KG1 (cell line): ENCODE data around the gene CHTOP.

Experiments
- DNase-seq: peaks from one replicate; lab custom pipeline; 2025; lab: John Stamatoyannopoulos, UW

Gene CHTOP

GRCh38 chr1:153612755-153613331 is 21.0 kb upstream of the CHTOP start, which contains the start of gene S100A16:
Gene S100A16, minus strand, starts transcription at chr1:153613137. Its CDS starts 4,986 bp downstream, at chr1:153608151.
- no peak for DNase-seq

DNA sequence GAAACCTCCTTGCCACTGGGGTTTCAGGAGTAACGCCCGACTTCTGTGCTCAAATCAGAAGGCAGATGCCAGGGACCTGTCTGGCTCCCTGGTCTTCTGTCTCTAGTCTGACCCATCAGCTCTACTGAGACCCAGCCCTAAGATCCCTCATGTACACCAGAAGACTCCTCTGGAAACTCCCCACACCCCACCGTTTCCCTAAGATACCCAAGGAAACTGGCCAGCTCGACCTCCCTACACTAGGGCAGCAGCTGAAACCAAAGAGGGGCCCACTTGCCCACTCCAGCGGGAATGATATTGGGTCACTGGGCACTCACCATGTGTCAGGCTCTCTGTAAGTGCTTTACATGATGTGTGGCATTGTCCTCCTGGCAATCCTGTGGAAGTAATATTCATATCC is 20.5 kb upstream of the CHTOP start:
- no peak for DNase-seq

DNA sequence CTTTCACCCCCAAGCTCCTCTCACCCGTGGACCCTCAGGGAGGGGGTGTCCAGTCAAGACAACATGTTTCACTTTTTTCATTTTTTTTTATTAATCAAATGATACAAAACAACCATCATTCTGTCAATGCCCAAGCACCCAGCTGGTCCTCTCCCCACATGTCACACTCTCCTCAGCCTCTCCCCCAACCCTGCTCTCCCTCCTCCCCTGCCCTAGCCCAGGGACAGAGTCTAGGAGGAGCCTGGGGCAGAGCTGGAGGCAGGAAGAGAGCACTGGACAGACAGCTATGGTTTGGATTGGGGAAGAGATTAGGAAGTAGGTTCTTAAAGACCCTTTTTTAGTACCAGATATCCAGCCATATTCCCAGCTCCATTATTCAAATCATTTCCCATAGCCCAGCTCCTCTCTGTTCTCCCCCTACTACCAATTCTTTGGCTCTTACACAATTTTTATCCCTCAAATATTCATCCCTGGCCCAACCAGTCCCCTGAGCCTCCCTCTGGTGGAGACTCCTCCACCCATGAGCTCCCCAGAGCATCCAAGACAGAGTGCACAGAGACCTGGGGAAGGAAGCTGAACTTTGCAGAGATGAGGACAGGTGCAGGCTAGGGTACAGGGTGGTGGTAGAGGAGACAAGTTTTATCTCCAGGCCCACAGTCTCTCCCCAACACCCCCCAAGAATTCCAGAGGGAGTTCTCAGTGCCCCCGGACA is 19.5 kb upstream of the CHTOP start:
- no peak for DNase-seq

DNA sequence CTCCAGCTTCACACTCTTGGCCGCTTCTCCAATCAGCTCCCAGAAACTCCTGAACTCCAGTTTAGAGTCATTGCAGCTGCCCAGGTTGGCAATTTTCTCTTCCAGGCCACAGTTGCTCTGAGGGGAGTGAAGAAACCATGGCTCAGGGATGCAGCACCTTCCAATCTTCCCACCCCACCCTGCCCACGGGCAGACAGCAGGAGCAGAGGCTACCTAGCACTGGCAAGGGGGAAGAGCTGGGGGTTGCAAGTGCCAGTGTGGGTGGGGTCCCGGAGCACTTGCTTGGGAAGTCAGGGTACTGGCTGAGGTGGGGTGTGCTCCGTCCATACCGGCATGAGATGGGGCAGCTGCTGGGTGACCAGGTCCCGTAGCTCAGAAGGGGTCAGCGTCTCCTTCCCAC is 19.0 kb upstream of the CHTOP start:
- no peak for DNase-seq

DNA sequence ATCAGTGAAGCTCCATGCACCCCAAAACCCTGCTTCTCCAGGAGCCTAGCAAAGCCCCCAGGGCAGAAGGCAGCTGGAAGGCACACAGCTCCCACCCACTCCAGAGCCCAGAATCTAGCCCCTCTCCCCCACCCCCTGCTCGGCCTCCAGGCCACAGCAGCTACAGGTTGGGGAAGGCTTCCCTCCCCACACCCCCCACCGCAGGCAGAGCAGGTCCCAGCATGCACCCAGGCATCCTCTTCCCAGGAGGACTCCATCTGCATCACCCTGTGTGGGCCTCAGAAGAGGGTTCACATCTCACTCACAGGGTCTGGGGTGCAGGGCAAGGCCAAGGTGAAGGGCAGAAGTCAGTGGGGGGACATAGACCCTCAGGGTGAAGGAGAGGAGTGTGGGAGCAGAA is 18.5 kb upstream of the CHTOP start:
- DNase-seq: no peak

GRCh38 chr1:153616144-153616916 is 17.5 kb upstream of the CHTOP start, which contains the start of gene S100A14:
Gene S100A14, minus strand, starts transcription at chr1:153616325. Its CDS starts 467 bp downstream, at chr1:153615858.
- no peak for DNase-seq

GRCh38 chr1:153616917-153617311 is 17.0 kb upstream of the CHTOP start:
- DNase-seq: no peak

DNA sequence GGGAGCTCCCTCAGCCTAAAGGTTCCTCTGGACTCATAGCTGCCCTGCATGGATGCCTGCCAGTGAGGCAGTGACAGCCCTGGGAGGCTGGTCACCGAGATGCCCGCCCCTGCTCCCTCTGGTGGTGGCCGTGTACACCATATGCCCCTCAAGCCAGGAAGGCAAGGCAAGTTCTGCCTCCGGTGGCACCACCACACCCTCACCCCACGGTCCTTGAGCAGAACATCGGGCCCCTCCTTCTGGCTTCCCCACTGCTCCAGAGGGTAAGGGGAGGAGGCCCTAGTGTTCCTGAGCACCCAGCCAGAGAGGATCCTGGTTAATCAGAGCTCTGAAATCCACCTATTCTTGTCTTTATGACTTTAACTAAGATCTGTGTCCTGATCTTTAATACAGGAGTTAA is 16.2 kb upstream of the CHTOP start:
- DNase-seq: peak; percentile 39

GRCh38 chr1:153619171-153619570 is 14.7 kb upstream of the CHTOP start:
- DNase-seq: no peak

GRCh38 chr1:153623101-153623500 is 10.8 kb upstream of the CHTOP start:
- DNase-seq: no peak

GRCh38 chr1:153624965-153625611 is 8.8 kb upstream of the CHTOP start:
- no peak for DNase-seq

GRCh38 chr1:153626477-153626903 is 7.4 kb upstream of the CHTOP start:
- no peak for DNase-seq

DNA sequence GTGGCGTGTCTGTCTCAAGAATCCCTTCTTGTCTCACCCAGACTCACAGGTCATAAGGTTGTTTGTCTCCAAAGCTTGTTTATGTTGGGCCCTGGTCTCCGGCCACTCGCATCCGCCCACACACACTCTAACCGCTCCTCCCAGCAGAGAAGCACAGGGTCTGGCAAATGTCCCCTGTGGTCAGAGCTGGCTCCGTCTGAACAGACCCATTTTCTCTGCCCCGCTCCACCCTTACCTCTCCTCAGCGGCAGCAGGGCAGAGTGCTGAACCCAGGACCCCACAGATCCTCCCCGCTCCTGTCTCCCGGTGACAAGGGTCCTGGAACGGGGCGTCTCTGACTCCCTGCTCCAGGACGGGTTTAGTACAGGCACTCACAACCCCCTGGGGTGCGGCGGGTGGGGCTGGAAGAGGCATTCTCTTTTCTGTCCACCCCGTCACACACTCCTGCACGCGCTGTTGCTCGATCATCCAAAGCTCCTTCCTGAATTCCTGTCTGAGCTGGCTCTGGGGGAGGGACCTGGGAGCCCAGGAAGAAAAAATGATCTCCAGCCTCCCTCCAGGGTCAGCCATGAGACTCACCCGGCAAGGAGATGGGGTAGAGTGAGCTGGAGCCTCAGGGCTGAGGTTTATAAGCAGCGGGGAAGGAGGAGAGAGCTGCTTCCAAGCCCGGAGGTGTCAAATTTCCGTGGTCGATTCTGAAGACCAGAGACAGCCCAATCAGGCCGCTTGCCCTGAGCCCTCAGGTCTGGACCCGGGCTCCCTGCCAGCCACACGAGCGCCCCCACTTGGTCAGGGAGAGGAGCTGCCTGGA is 6.8 kb upstream of the CHTOP start, which contains the start of gene S100A13:
S100A13 (minus strand) TSS at position 602 of the 811 bp plus-strand sequence. CDS start 1,033 bp downstream, outside the sequence.
- no peak for DNase-seq

DNA sequence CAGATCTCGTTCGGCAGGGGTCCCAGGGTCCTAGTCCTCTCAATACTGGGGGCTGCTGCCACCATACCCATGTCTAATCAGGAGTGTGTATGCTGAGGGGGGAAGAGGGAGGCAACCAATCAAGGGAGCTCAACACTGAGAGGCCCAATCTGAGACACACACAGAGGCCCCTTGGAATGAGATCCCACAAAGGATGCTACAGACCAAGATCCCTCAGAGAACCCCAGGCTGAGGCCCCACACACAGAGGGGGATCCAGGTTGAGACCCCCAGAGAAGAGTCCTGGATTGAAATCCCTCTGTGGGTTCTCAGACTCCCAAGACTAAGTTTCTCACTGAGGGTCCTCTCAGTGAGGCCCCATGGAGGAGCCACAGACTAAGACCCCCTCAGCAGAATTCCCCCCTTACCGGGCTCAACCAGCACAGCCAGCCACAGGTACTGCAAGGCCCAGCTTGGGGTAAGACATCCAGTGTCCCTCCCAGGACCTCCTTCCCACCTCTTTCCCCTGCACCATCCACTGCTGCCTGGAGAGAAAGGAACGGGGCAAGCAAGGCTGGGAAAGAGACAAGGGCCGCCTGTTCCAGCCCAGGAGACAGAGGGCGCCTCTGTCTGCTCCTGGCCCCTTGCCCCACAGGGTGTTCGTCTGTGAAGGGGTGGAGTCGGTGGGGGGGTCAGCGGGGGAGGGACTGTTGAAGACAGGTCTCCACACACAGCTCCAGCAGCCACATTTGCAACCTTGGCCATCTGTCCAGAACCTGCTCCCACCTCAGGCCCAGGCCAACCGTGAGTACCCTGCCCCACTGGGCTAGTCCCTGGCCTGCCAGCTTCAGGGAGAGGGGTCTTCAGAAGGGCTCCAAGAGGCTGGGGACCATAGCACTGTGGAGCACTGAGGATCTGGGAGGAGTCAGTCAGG is 5.9 kb upstream of the CHTOP start, which contains the start of gene S100A1:
S100A1 (plus strand) TSS at position 720 of the 912 bp plus-strand sequence. CDS start 2,088 bp downstream, outside the sequence.
- no peak for DNase-seq

DNA sequence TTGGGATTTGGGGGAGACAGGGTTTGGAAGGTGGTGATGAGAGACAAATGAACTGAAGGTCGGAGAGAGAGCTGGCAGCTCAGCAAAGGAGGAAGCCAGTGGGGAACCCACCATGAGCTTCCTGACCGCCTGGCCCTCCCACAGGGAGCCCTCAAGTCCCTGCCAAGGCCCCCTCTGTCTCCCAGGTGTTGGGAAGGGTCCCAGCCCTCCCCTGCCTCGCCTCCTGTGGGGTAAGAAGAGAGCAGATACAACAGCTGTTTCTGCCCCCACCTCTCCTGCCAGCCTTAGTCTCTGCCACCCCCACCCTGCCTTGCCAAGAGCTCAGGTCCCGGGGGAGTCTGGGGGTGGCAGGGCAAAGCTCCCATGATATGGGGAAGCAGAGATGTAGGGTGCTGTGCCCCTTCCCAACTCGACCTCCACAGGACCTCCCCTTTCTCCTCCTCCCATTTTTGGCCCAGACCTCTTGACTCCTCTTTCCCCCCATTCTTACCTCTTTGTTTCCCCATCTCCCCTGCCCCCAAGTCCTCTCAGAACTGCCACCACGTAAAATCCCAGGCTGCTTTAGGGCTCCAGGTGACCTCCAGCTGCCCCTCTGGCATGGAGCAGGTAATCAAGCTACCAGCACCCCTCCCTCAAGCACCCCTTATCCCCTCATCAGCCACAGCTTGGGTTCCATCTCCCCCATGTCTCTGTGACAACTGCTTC is 5.1 kb upstream of the CHTOP start:
- no peak for DNase-seq

DNA sequence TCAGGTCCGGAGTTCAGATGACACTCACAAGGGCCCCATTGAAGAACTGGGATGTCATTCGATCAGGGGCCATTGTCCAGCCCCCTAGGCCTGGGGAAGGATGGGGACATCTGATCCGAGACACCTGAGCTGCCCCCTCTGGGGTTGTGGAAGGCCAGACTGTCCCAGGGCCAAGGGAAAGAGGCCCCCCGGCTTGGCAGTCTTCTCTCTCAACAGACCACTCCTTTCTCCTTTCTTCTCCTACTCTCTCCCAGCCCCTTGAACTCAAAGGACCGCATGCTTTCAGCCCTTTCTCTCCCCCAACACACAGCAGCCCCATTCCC is 4.6 kb upstream of the CHTOP start:
- no peak for DNase-seq

DNA sequence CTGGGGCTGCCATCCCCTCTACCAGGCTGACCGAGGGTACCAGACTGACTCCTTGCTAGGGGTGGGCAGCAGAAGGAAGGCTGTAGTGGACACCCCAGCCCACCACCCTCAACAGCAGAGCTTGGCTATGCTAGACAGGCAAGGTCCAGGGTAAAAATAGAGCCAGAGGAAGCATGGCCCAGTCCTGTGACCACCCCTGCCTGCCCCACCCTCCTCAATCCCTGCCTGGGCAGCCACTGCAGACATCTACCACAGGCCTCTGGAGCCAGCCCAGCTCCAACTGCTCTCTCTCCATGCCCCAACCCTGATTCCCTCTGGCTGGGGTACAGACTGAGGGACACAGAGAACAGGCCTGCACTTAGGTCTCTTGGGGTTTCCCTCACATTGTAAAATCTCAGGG is 3.9 kb upstream of the CHTOP start:
- DNase-seq: no peak

GRCh38 chr1:153630384-153630783 is 3.5 kb upstream of the CHTOP start:
- DNase-seq: no peak
